Measurements from ENCODE around the gene NXN.

GRCh38 chr17:925817-926216 is 53.8 kb downstream of the NXN start:
- TF ChIP-seq CTCF (IDR thresholded peaks at IDR 0.05) (no peak), POLR2A (IDR thresholded peaks at IDR 0.05) (no peak)
